Stimulated activated CD8-positive, alpha-beta memory T cell treated with anti-CD3 and anti-CD28 coated beads, Interleukin-4, amount 100 ng/mL, for 1 hour (primary cell): Measurements from ENCODE around the gene GRB7.

Experiments
- DNase-seq, 2 donors: peaks; one replicate each; pipeline ENCODE4 v3.0.0-alpha.2; 2020; ENCODE audit warnings: low read depth in 2 of 2, low spot score in 1 of 2

GRB7 gene

GRCh38 chr17:39767147-39767546, 29.4 kb downstream of the GRB7 start:
- DNase-seq, result no peak

- no peak for DNase-seq
Measured at GRCh38 chr17:39769974-39770587, 32.3 kb downstream of the GRB7 start.

GRCh38 chr17:39772415-39772814, 34.7 kb downstream of the GRB7 start:
- DNase-seq, result no peak

- DNase-seq, result no peak
Measured at GRCh38 chr17:39772987-39773934, 35.5 kb downstream of the GRB7 start.

- DNase-seq, result no peak
Measured at GRCh38 chr17:39774047-39774446, 36.3 kb downstream of the GRB7 start.

- no peak for DNase-seq
Measured at GRCh38 chr17:39775031-39775430, 37.3 kb downstream of the GRB7 start.

- DNase-seq, result no peak
Measured at GRCh38 chr17:39776252-39776651, 38.5 kb downstream of the GRB7 start.

GRCh38 chr17:39777534-39778365, 40.0 kb downstream of the GRB7 start:
- no peak for DNase-seq

- DNase-seq, result no peak
Measured at GRCh38 chr17:39781031-39781860, 43.5 kb downstream of the GRB7 start.

GRCh38 chr17:39781861-39782213, 44.1 kb downstream of the GRB7 start:
- no peak for DNase-seq

- no peak for DNase-seq
Measured at GRCh38 chr17:39782481-39782880, 44.7 kb downstream of the GRB7 start.

- no peak for DNase-seq
Measured at GRCh38 chr17:39782980-39783379, 45.2 kb downstream of the GRB7 start.

GRCh38 chr17:39787041-39787440, 49.3 kb downstream of the GRB7 start:
- no peak for DNase-seq

GRCh38 chr17:39787743-39788484, 50.2 kb downstream of the GRB7 start:
- no peak for DNase-seq

- no peak for DNase-seq
Measured at GRCh38 chr17:39791111-39791992, 53.6 kb downstream of the GRB7 start.

- no peak for DNase-seq
Measured at GRCh38 chr17:39792526-39793221, 54.9 kb downstream of the GRB7 start.

- no peak for DNase-seq
Measured at GRCh38 chr17:39793301-39793872, 55.6 kb downstream of the GRB7 start.
